GM12864 (cell line): ENCODE data around the gene GRM8.
"Not testable (repeated sequence)": the region's sequence is repeated elsewhere in the genome, so short reads cannot be mapped to it uniquely, and the experiment has no call there.

Source experiments
- DNase-seq: peaks from one replicate; pipeline ENCODE4 v3.0.0-alpha.2; 2011; ENCODE audit warnings: low read depth
- H3K4me3 ChIP-seq: 2 replicates; pipeline ENCODE4 v1.5.1; 2011; ENCODE audit warnings: mild to moderate bottlenecking, low read depth, low read length, control low read depth
- CTCF ChIP-seq: IDR thresholded peaks from 2 replicates; pipeline ENCODE4 v1.5.1; 2011; ENCODE audit warnings: low read depth, mild to moderate bottlenecking, moderate library complexity, low read length, control low read depth, inconsistent platforms; ENCODE audit errors: missing control alignments

The GRM8 gene

DNA sequence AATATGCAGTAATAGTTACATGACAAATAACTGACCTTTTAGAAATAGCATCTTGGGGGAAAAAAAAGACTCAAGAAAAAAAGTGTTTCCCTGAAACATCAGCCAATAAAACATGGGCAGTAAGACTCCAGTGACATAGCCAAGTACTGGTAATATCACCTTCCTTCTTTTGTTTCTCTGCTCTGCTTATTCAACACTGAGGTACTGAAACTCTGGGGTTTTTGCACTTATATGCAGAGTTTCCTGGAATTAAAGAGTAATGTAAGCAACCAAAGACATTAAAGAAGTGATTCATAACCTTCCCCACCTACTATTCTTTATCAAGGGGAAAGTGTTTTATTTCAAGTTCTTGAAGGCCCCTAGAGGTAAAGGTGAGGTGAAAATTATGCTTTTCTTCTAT is 414.5 kb downstream of the GRM8 start:
- TF ChIP-seq CTCF, result no peak
- H3K4me3 ChIP-seq, result no peak overlapping the region
- DNase-seq, result no peak

GRCh38 chr7:126831241-126831640 is 421.5 kb downstream of the GRM8 start:
- H3K4me3 ChIP-seq, DNase-seq: not testable (repeated sequence)

- H3K4me3 ChIP-seq, result no peak overlapping the region
- TF ChIP-seq CTCF, result no peak
- no peak for DNase-seq
These were observed 431.8 kb downstream of the GRM8 start for GRCh38 chr7:126820925-126821324.

DNA sequence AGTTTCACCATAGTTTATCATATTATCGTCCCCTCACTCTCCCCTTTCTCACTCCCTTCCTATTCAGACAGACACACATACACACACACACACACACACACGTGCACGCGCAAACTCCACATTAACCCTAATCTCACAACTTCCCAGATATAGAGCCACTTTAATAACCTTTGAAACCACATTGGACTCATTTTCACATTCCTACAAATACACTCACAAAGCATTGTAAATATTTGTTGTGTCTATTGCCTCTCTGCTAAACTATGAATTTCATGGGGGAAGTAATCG is 433.6 kb downstream of the GRM8 start:
- H3K4me3 ChIP-seq, result no peak overlapping the region
- no peak for DNase-seq
- no peak for TF ChIP-seq CTCF

GRCh38 chr7:126818393-126819196 is 434.1 kb downstream of the GRM8 start:
- no peak for DNase-seq
- no peak for TF ChIP-seq CTCF
- H3K4me3 ChIP-seq, result no peak overlapping the region

GRCh38 chr7:126809188-126809587 is 443.6 kb downstream of the GRM8 start:
- DNase-seq, result no peak
- no peak for TF ChIP-seq CTCF
- no peak overlapping the region for H3K4me3 ChIP-seq

- no peak for TF ChIP-seq CTCF
- DNase-seq, result no peak
- no peak overlapping the region for H3K4me3 ChIP-seq
These were observed 446.1 kb downstream of the GRM8 start for GRCh38 chr7:126806614-126807013.

DNA sequence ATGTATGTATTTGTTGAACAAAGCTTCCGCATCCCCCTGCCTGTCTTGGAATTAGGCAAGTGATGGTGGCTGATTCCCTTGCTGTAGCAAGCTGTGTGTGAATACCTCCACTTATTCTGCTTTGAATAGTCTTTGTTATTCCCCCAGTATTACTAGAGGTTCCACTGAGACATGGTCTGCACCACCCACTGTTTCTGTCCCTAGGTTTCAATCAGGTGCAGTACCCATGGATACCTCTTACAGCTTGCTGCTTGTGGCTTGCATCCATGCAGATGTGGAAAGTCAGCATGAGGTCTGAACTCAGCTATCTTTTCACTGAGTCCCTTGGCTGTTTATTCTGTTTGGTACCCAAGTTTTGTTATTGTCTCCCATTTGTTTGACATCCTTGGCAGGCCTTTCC is 447.4 kb downstream of the GRM8 start:
- no peak for DNase-seq

More for the DNA sequence above, 447.4 kb downstream of the GRM8 start:
- H3K4me3 ChIP-seq, result no peak overlapping the region
- no peak for TF ChIP-seq CTCF
